ENCODE measurements around the gene PSIP1. TPM values are rescaled to one million over a fixed set of nuclear protein-coding genes. Genes with fewer than 3 reads are reported as not detected.

PSIP1 gene
- total RNA-seq, 1 experiment from 2014 or later, result 99.1 TPM

DNA sequence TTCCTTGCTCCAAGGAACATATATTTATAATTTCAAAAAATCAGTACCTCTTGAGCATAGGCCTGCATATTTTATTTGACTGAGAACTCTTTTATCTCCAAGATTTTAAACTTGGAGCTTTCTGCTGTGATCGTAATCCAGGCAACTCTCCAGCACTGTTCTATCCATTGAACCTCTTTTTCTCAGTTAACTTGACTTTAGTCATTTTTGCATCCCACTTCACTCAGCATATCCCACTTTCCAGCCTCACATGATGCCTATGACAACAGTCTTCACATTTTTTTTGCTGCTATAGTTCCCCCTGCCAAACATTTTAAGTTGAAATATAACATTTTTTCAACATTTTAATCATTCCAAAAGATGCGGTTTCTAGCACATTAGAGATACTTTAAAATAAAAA lies 9.1 kb upstream of the PSIP1 start:
- no peak for DNase-seq (ENCODE audit: low read depth, low spot score)

More for the DNA sequence above, 9.1 kb upstream of the PSIP1 start:
- intact Hi-C loops (cut with micrococcal nuclease), result no loop called here
- no peaks in the 10 kb centered on the region; the same call in 1 of the 2 replicates for H4K20me1 ChIP-seq (ENCODE audit: insufficient read depth)
- no peaks in the 10 kb centered on the region for H3K36me3 ChIP-seq (ENCODE audit: control insufficient read depth in 1 of 2, insufficient read depth in 2 of 2, low read length in 2 of 2)
- no peaks in the 10 kb centered on the region for H3K9me3 ChIP-seq (ENCODE audit: control insufficient read depth in 1 of 2, insufficient read depth in 1 of 2, low read depth in 1 of 2, low read length in 2 of 2)
- no peak overlapping the region for H3K4me3 ChIP-seq (replicated peaks in 1 of 2; ENCODE audit: low read depth in 1 of 2, low read length in 2 of 2)
- CTCF ChIA-PET, result no interaction called here
- TF ChIP-seq FOSL1 (IDR thresholded peaks at IDR 0.05; ENCODE audit: low read depth) (no peak), SP1 (IDR thresholded peaks at IDR 0.05; ENCODE audit: low read depth) (no peak), ELF1 (IDR thresholded peaks at IDR 0.05; ENCODE audit: borderline replicate concordance, low read depth) (no peak), CBX3 (IDR thresholded peaks at IDR 0.05; ENCODE audit: low read depth) (no peak), ZFX (IDR thresholded peaks at IDR 0.05) (no peak), POLR2AphosphoS5 (IDR thresholded peaks at IDR 0.05; ENCODE audit: low read depth, low read length) (no peak), EZH2phosphoT487 (IDR thresholded peaks at IDR 0.05; ENCODE audit: borderline replicate concordance) (no peak), TCF7L2 (IDR thresholded peaks at IDR 0.05; ENCODE audit: borderline replicate concordance, extremely low read depth, insufficient read depth, insufficient read length) (no peak), CEBPB (IDR thresholded peaks at IDR 0.05; ENCODE audit: low read depth) (no peak), EZH2 (IDR thresholded peaks at IDR 0.05) (no peak), YY1 (IDR thresholded peaks at IDR 0.05; ENCODE audit: extremely low read depth, insufficient replicate concordance, low read depth, low read length) (no peak), ZNF274 (IDR thresholded peaks at IDR 0.05; ENCODE audit: low read depth, low read length) (no peak), POLR2A (IDR thresholded peaks at IDR 0.05; ENCODE audit: borderline replicate concordance, extremely low read depth, insufficient read depth, insufficient read length) (no peak), SRF (IDR thresholded peaks at IDR 0.05; ENCODE audit: low read depth) (no peak)
- TF ChIP-seq, protein P1, sequence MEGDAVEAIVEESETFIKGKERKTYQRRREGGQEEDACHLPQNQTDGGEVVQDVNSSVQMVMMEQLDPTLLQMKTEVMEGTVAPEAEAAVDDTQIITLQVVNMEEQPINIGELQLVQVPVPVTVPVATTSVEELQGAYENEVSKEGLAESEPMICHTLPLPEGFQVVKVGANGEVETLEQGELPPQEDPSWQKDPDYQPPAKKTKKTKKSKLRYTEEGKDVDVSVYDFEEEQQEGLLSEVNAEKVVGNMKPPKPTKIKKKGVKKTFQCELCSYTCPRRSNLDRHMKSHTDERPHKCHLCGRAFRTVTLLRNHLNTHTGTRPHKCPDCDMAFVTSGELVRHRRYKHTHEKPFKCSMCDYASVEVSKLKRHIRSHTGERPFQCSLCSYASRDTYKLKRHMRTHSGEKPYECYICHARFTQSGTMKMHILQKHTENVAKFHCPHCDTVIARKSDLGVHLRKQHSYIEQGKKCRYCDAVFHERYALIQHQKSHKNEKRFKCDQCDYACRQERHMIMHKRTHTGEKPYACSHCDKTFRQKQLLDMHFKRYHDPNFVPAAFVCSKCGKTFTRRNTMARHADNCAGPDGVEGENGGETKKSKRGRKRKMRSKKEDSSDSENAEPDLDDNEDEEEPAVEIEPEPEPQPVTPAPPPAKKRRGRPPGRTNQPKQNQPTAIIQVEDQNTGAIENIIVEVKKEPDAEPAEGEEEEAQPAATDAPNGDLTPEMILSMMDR (IDR thresholded peaks at IDR 0.05 in 2 of 3, conservative IDR thresholded peaks at IDR 0.05 in 1 of 3; ENCODE audit: borderline replicate concordance in 1 of 3, insufficient read depth in 1 of 3, low read depth in 2 of 3, low read length in 2 of 3), result no peak
- TF ChIP-seq, protein P2, sequence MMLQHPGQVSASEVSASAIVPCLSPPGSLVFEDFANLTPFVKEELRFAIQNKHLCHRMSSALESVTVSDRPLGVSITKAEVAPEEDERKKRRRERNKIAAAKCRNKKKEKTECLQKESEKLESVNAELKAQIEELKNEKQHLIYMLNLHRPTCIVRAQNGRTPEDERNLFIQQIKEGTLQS (IDR thresholded peaks at IDR 0.05), result no peak
- TF ChIP-seq, protein P3, sequence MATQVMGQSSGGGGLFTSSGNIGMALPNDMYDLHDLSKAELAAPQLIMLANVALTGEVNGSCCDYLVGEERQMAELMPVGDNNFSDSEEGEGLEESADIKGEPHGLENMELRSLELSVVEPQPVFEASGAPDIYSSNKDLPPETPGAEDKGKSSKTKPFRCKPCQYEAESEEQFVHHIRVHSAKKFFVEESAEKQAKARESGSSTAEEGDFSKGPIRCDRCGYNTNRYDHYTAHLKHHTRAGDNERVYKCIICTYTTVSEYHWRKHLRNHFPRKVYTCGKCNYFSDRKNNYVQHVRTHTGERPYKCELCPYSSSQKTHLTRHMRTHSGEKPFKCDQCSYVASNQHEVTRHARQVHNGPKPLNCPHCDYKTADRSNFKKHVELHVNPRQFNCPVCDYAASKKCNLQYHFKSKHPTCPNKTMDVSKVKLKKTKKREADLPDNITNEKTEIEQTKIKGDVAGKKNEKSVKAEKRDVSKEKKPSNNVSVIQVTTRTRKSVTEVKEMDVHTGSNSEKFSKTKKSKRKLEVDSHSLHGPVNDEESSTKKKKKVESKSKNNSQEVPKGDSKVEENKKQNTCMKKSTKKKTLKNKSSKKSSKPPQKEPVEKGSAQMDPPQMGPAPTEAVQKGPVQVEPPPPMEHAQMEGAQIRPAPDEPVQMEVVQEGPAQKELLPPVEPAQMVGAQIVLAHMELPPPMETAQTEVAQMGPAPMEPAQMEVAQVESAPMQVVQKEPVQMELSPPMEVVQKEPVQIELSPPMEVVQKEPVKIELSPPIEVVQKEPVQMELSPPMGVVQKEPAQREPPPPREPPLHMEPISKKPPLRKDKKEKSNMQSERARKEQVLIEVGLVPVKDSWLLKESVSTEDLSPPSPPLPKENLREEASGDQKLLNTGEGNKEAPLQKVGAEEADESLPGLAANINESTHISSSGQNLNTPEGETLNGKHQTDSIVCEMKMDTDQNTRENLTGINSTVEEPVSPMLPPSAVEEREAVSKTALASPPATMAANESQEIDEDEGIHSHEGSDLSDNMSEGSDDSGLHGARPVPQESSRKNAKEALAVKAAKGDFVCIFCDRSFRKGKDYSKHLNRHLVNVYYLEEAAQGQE (IDR thresholded peaks at IDR 0.05; ENCODE audit: low read depth), result no peak
- no peak for ATAC-seq
- no peak overlapping the region for H3K27ac ChIP-seq (ENCODE audit: low read depth, low read length)
- BruUV-seq (replicated peaks), result no TSS peak
- no peak overlapping the region for H2AFZ ChIP-seq (ENCODE audit: low read depth, low read length, poor library complexity, severe bottlenecking)
- no peaks in the 10 kb centered on the region for H3K27me3 ChIP-seq (ENCODE audit: insufficient read depth, low read length)
- POLR2A ChIA-PET, result interaction anchor here (1.8 kb wide), 1 partner anchor 9 kb away, joined by 6 read pairs; the partner anchor contains the start of gene PSIP1
- H3K4me1 ChIP-seq (ENCODE audit: control insufficient read depth in 1 of 2, insufficient read depth in 2 of 2, low read length in 2 of 2), result no peaks in the 10 kb centered on the region
- H3K4me2 ChIP-seq (ENCODE audit: low read length), result no peak overlapping the region
- no peaks in the 10 kb centered on the region for H3K9me2 ChIP-seq (ENCODE audit: insufficient read depth)
- RAD21 ChIA-PET (ENCODE audit: low non-redundant PET in 1 of 2, low total read pairs in 2 of 2, uncharacterized antibody in 2 of 2, unreplicated experiment in 2 of 2), result no interaction called here
- no peak overlapping the region for H3K9ac ChIP-seq (ENCODE audit: low read length)
- H3K79me2 ChIP-seq (ENCODE audit: insufficient read depth, low read length), result no peaks in the 10 kb centered on the region
